Sigmoid colon (tissue), 4 donors: Measurements from ENCODE around the gene ROBO1.

Source experiments
- EP300 ChIP-seq, 4 donors: sonication (generic); formaldehyde crosslinking; IDR thresholded peaks; one replicate each; pipeline ENCODE4 v1.6.1; 2017; ENCODE audit warnings: antibody characterized with exemption in 4 of 4
- POLR2A ChIP-seq, 2 donors: fragments of 450-650 bp; IDR thresholded peaks; one replicate each; pipeline ENCODE4 v1.6.1; 2016; ENCODE audit warnings: antibody characterized with exemption in 2 of 2, mild to moderate bottlenecking in 2 of 2, moderate library complexity in 2 of 2
- POLR2AphosphoS5 ChIP-seq, 4 donors: sonication (generic); formaldehyde crosslinking; IDR thresholded peaks; one replicate each; pipeline ENCODE4 v1.6.1; 2017; ENCODE audit warnings: antibody characterized with exemption in 4 of 4
- TF ChIP-seq, protein P1 (sequence below), 4 experiments: fragments of 450-650 bp in 3 of 4; fragments of 200-600 bp in 1 of 4; IDR thresholded peaks; one replicate each; pipeline ENCODE4 v1.5.1; 2016 to 2019; ENCODE audit warnings: antibody characterized with exemption in 4 of 4, mild to moderate bottlenecking in 3 of 4, moderate library complexity in 2 of 4

- TF ChIP-seq POLR2AphosphoS5 (IDR thresholded peaks at IDR 0.05) (no peak), EP300 (IDR thresholded peaks at IDR 0.05) (no peak), POLR2A (IDR thresholded peaks at IDR 0.05) (no peak)
- TF ChIP-seq, protein P1, sequence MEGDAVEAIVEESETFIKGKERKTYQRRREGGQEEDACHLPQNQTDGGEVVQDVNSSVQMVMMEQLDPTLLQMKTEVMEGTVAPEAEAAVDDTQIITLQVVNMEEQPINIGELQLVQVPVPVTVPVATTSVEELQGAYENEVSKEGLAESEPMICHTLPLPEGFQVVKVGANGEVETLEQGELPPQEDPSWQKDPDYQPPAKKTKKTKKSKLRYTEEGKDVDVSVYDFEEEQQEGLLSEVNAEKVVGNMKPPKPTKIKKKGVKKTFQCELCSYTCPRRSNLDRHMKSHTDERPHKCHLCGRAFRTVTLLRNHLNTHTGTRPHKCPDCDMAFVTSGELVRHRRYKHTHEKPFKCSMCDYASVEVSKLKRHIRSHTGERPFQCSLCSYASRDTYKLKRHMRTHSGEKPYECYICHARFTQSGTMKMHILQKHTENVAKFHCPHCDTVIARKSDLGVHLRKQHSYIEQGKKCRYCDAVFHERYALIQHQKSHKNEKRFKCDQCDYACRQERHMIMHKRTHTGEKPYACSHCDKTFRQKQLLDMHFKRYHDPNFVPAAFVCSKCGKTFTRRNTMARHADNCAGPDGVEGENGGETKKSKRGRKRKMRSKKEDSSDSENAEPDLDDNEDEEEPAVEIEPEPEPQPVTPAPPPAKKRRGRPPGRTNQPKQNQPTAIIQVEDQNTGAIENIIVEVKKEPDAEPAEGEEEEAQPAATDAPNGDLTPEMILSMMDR (IDR thresholded peaks at IDR 0.05), result no peak
Observed at GRCh38 chr3:79453600-79453999, 314.2 kb downstream of the ROBO1 start.
